Measurements from ENCODE around the gene CREG1. TPM values are rescaled to one million over a fixed set of nuclear protein-coding genes. Genes with fewer than 3 reads are reported as not detected.

The CREG1 gene
- total RNA-seq, 1 donor from 2014 or later, result 171 TPM

DNA sequence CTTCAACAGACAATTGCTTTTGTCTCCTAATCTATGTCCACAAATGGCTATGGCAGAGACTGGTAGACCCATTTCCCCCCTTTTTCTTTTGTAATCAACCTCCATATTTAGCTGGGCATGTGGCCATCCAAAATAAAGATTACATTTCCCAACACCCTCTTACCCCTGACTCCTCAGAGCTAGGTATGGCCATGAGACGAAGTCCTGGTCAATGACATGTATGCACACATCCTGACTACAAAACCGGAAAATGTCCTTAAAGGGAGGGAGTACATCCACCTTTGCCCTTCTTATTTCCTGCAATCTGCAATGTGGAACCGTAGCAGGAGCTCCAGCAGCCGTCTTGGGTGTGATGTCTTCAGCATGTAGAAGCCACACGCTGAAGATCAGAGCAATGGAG, 40.3 kb upstream of the CREG1 start:
- H3K27ac ChIP-seq, result no peak overlapping the region
- H3K36me3 ChIP-seq, result no peaks in the 10 kb centered on the region
- no peaks in the 10 kb centered on the region for H3K4me1 ChIP-seq
- TF ChIP-seq, protein P1, sequence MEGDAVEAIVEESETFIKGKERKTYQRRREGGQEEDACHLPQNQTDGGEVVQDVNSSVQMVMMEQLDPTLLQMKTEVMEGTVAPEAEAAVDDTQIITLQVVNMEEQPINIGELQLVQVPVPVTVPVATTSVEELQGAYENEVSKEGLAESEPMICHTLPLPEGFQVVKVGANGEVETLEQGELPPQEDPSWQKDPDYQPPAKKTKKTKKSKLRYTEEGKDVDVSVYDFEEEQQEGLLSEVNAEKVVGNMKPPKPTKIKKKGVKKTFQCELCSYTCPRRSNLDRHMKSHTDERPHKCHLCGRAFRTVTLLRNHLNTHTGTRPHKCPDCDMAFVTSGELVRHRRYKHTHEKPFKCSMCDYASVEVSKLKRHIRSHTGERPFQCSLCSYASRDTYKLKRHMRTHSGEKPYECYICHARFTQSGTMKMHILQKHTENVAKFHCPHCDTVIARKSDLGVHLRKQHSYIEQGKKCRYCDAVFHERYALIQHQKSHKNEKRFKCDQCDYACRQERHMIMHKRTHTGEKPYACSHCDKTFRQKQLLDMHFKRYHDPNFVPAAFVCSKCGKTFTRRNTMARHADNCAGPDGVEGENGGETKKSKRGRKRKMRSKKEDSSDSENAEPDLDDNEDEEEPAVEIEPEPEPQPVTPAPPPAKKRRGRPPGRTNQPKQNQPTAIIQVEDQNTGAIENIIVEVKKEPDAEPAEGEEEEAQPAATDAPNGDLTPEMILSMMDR (IDR thresholded peaks at IDR 0.05), result no peak
- intact Hi-C loops (cut with DNase I), result no loop called here
- no peak for DNase-seq
- H3K4me3 ChIP-seq, result no peak overlapping the region
- H3K27me3 ChIP-seq, result no peaks in the 10 kb centered on the region
- H3K9me3 ChIP-seq, result no peaks in the 10 kb centered on the region
- peak; percentile 75 for ATAC-seq

DNA sequence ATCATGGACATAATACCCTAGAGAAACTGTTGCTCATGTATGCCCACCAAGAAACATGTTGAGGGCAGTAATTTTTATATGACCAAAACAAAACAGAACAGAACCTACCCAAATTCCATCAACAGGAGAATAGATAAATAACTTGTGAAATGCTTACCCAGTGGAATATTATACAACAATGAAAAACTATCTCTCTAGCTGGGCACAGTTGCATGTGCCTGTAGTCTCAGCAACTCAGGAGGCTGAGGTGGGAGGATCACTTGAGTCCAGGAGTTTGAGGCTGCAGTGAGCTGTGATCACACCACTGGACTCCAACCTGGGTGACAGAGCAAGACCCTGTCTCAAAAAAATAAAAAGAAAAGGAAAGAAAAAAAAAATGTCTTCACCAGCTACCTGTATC, 38.9 kb upstream of the CREG1 start:
- no peaks in the 10 kb centered on the region for H3K27me3 ChIP-seq
- ATAC-seq, result no peak
- no peaks in the 10 kb centered on the region for H3K36me3 ChIP-seq
- TF ChIP-seq, protein P1 (IDR thresholded peaks at IDR 0.05), result no peak
- intact Hi-C loops (cut with DNase I), result no loop called here
- H3K4me3 ChIP-seq, result no peak overlapping the region
- no peak overlapping the region for H3K27ac ChIP-seq
- H3K9me3 ChIP-seq, result no peaks in the 10 kb centered on the region
- DNase-seq, result no peak
- no peaks in the 10 kb centered on the region for H3K4me1 ChIP-seq

DNA sequence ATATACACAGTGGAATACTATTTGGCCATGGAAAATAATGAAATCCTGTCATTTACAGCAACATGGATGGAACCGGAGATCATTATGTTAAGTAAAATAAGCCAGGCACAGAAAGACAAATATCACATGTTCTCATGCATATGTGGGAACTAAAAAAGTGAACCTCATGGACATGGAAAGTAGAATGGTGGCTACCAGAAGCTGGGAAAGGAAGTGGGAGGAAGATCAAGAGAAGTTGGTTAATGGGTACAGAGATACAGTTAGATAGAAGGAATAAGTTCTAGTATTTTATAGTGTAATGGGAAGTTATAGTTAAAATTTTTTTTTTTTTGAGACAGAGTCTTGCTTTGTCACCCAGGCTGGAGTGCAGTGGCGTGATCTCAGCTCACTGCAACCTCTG, 34.8 kb upstream of the CREG1 start:
- no peak for DNase-seq
- peak; percentile 33 for ATAC-seq
- H3K27me3 ChIP-seq, result no peaks in the 10 kb centered on the region
- H3K4me3 ChIP-seq, result no peak overlapping the region
- TF ChIP-seq, protein P1 (IDR thresholded peaks at IDR 0.05), result no peak
- H3K9me3 ChIP-seq, result no peaks in the 10 kb centered on the region
- no peak overlapping the region for H3K27ac ChIP-seq
- intact Hi-C loops (cut with DNase I), result no loop called here
- no peaks in the 10 kb centered on the region for H3K4me1 ChIP-seq
- no peaks in the 10 kb centered on the region for H3K36me3 ChIP-seq

DNA sequence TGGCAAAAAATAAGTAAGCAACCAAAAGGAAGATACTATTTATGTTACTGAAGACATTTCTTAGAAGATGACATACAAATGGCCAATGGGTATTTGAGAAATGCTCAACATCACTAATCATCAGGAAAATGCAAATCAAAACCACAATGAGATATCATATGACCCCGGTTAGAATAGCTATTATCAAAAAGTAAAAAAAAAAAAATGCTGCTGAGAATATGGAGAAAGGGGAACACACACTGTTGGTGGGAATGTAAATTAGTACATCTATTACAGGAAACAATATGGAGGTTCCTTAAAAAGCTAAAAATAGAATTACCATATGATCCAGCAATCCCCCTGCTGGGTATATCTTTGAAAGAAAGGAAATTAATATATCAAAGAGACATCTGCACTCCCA, 34.3 kb upstream of the CREG1 start:
- no peak for DNase-seq
- Histone ChIP-seq H3K27me3 (no peaks in the 10 kb centered on the region), H3K27ac (no peak overlapping the region), H3K4me3 (no peak overlapping the region), H3K9me3 (no peaks in the 10 kb centered on the region), H3K36me3 (no peaks in the 10 kb centered on the region), H3K4me1 (no peaks in the 10 kb centered on the region)
- intact Hi-C loops (cut with DNase I), result no loop called here
- TF ChIP-seq, protein P1 (IDR thresholded peaks at IDR 0.05), result no peak
- ATAC-seq, result no peak

DNA sequence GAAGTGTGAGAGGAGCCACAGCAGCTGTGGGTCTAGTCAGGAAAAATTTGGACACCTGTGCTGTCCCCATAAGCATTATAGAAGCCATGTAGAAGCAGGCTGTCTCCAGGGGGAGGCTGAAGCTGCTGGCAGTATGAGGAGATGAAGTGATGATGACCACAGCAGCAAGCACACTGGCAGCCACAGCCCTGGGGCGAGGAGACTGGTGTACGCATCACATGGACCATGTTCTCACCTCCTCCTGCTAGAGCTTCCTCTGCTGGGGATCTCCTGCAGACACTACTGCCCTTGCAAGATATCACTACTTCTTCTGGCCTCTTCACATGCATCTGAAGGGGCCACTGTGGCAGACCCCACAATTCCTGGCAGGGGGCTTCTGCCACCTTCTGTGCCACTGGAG, 33.8 kb upstream of the CREG1 start:
- DNase-seq (no peak), ATAC-seq (no peak)
- no peaks in the 10 kb centered on the region for H3K4me1 ChIP-seq
- H3K9me3 ChIP-seq, result no peaks in the 10 kb centered on the region
- TF ChIP-seq, protein P1 (IDR thresholded peaks at IDR 0.05), result no peak
- intact Hi-C loops (cut with DNase I), result no loop called here
- no peak overlapping the region for H3K4me3 ChIP-seq
- H3K36me3 ChIP-seq, result no peaks in the 10 kb centered on the region
- no peaks in the 10 kb centered on the region for H3K27me3 ChIP-seq
- no peak overlapping the region for H3K27ac ChIP-seq

DNA sequence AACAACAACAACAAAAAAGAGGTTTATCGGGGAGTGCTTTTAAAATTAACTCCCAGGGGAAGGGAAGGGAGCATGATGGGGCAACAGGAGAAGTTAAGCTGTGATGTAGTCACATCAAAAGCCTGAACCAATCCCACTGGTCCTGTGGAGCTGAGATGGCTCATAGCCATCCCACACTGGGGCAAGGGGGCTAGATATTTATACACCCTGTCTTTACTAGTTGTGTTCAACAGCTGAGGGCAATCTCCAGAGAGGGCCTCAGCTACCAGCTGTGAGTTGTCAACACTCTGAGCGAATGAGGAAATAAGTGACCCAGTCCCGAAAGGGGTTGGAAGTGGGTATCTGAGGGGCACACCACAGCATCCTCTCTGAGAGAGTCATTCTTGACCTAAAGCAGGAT, 31.0 kb upstream of the CREG1 start:
- Histone ChIP-seq H3K4me1 (no peaks in the 10 kb centered on the region), H3K9me3 (no peaks in the 10 kb centered on the region), H3K27ac (no peak overlapping the region), H3K27me3 (no peaks in the 10 kb centered on the region), H3K4me3 (no peak overlapping the region), H3K36me3 (no peaks in the 10 kb centered on the region)
- TF ChIP-seq, protein P1 (IDR thresholded peaks at IDR 0.05), result no peak
- intact Hi-C loops (cut with DNase I), result no loop called here
- DNase-seq (no peak), ATAC-seq (no peak)
